ENCODE data around the gene ERC1. TPM values are rescaled to one million over a fixed set of nuclear protein-coding genes. Genes with fewer than 3 reads are reported as not detected.

The ERC1 gene
- total RNA-seq, 1 experiment from 2014 or later = 31.5 TPM

GRCh38 chr12:1509413-1510052 is 518.5 kb downstream of the ERC1 start:
- H3K4me3 ChIP-seq = no peak overlapping the region
- H3K27me3 ChIP-seq = no peaks in the 10 kb centered on the region
- H3K4me1 ChIP-seq = no peaks in the 10 kb centered on the region
- no peaks in the 10 kb centered on the region for H3K9me3 ChIP-seq (replicated peaks)
- DNase-seq = no peak
- H3K36me3 ChIP-seq = no peaks in the 10 kb centered on the region
- H3K27ac ChIP-seq = no peak overlapping the region

- Histone ChIP-seq H3K36me3 (no peaks in the 10 kb centered on the region), H3K4me3 (no peak overlapping the region), H3K27ac (no peak overlapping the region), H3K4me1 (no peaks in the 10 kb centered on the region), H3K9me3 (replicated peaks) (no peaks in the 10 kb centered on the region), H3K27me3 (no peaks in the 10 kb centered on the region)
- DNase-seq = no peak
Measured at GRCh38 chr12:1510056-1510812, 519.2 kb downstream of the ERC1 start.

DNA sequence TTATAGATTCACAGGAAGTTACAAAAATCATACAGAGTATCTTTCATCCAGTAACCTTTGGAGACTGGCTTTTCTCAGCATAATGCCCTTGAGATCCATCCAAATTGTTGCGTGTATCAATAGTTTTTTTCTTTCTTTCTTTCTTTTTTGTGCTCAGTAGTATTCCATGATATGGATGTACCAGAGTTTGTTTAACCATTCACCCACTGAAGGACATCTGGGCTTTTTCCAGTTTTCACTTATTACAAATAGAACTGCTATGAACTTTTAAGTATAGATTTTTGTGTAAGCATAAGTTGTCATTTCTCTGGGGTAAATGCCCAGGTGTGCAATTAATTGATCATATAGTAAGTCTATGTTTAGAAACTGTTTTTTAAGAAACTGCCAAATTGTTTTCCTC is 524.0 kb downstream of the ERC1 start:
- H3K4me3 ChIP-seq = no peak overlapping the region
- H3K9me3 ChIP-seq (replicated peaks) = no peaks in the 10 kb centered on the region
- DNase-seq = no peak
- no peaks in the 10 kb centered on the region for H3K27me3 ChIP-seq
- H3K36me3 ChIP-seq = no peaks in the 10 kb centered on the region
- no peak overlapping the region for H3K27ac ChIP-seq
- H3K4me1 ChIP-seq = peaks cover 12% of the 10 kb centered on the region

DNA sequence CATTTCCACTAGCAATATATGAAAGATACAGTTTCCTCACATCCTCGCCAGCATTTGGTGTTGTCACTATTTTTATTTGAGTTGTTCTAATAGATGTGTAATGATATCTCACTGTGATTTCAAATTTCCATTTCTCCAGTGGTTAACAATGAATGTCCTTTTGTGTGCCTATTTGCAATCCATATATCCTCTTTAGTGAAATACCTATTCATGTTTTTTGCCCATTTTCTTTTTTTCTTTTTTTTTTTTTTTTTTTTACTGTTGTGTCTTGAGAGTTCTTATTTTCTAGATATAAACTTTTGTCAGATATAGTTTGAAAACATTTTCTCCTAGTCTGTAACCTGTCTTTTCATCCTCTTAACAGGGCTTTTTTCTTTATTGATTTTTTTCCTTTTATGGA is 524.4 kb downstream of the ERC1 start:
- DNase-seq = no peak
- no peaks in the 10 kb centered on the region for H3K36me3 ChIP-seq
- peaks cover 13% of the 10 kb centered on the region for H3K4me1 ChIP-seq
- no peaks in the 10 kb centered on the region for H3K27me3 ChIP-seq
- H3K27ac ChIP-seq = no peak overlapping the region
- no peaks in the 10 kb centered on the region for H3K9me3 ChIP-seq (replicated peaks)
- H3K4me3 ChIP-seq = no peak overlapping the region

- Histone ChIP-seq H3K36me3 (no peaks in the 10 kb centered on the region), H3K4me3 (no peak overlapping the region), H3K4me1 (peaks cover 13% of the 10 kb centered on the region), H3K27ac (no peak overlapping the region), H3K9me3 (replicated peaks) (no peaks in the 10 kb centered on the region), H3K27me3 (no peaks in the 10 kb centered on the region)
- peak; percentile 45 to 63 for DNase-seq
Measured at GRCh38 chr12:1517007-1517406, 526.0 kb downstream of the ERC1 start.

GRCh38 chr12:1517734-1518525 is 526.9 kb downstream of the ERC1 start:
- H3K4me3 ChIP-seq = no peak overlapping the region
- no peak overlapping the region for H3K27ac ChIP-seq

DNA sequence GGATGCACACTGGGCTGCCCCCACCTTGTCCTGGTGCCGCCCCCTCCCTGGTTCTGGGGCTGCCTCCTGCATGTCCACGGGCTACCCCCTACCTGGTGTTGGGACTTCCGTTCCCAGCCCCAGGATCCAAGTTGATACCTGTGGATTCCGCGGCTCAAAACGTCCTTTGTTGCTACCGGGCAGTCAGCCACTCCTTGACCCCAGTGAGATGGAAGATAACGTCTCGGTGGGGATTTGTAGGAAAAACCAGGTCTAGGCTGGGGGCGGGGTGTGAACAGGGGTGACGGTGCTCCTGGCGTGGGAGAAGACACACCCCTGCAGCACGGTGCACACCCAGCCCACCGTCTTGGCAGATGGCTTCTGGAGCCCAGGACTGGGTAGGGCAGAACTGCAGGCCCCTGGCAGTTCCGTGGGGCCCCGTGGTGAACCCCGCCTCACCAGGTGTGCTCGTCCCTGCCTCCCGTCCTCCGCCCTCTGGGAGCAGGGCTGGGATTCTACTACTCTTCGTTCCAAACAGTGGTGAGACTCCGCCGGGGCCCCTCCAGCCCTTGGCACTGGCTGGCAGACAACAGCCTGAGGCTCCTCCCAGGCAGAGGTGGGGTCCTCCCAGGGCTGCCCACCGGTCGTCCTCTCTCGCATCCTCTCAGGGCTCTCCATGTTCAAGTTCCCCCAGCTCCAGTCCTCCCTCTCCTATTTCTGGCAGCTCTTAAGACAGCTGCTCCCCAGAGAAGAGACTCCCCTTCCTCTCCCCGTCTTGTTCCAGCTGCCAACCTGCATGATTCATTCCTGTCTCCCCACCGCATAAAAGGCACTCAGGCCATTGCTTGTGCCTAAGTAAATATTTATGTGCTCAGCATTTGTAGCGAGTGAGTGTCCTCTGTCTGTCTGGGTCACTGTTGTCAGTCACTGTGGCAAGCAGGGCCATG is 527.8 kb downstream of the ERC1 start:
- Histone ChIP-seq H3K4me3 (peak overlapping the region; percentile 30), H3K27ac (no peak overlapping the region), H3K9me3 (replicated peaks) (no peaks in the 10 kb centered on the region), H3K36me3 (no peaks in the 10 kb centered on the region), H3K27me3 (no peaks in the 10 kb centered on the region), H3K4me1 (peaks cover 13% of the 10 kb centered on the region)
- DNase-seq = peak; percentile 84 to 87

More at GRCh38 chr12:1517734-1518525, 526.9 kb downstream of the ERC1 start:
- H3K36me3 ChIP-seq = no peaks in the 10 kb centered on the region
- no peaks in the 10 kb centered on the region for H3K27me3 ChIP-seq
- peaks cover 13% of the 10 kb centered on the region for H3K4me1 ChIP-seq
- H3K9me3 ChIP-seq (replicated peaks) = no peaks in the 10 kb centered on the region
- no peak for DNase-seq

GRCh38 chr12:1519642-1520041 is 528.6 kb downstream of the ERC1 start:
- Histone ChIP-seq H3K27me3 (no peaks in the 10 kb centered on the region), H3K4me1 (peaks cover 13% of the 10 kb centered on the region), H3K4me3 (peak overlapping the region; percentile 30; the same call in 1 of the 2 replicates), H3K9me3 (replicated peaks) (no peaks in the 10 kb centered on the region), H3K27ac (no peak overlapping the region), H3K36me3 (no peaks in the 10 kb centered on the region)
- DNase-seq = peak; percentile 29 to 37

DNA sequence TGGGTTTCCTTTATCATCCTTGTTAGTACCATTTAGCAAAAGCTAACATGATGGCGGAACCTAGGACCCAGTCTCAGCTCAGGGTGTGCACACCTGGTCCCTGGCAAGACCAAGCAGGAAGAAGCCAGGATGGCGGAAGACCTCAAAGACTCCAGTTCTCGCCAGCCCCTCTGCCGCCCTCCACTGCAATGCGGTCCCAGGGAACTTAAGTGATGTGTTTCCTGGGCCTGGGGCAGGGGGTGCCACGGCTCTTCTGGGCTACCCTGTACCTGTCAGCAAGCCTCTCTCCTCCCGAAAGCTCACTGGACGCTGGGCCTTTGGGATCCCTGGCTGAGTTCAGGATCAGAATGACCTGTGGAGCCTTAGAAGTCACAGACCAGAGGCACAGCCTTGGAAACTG is 532.0 kb downstream of the ERC1 start:
- Histone ChIP-seq H3K4me1 (peaks cover 13% of the 10 kb centered on the region), H3K27me3 (no peaks in the 10 kb centered on the region), H3K9me3 (replicated peaks) (no peaks in the 10 kb centered on the region), H3K27ac (no peak overlapping the region), H3K4me3 (no peak overlapping the region), H3K36me3 (no peaks in the 10 kb centered on the region)
- no peak for DNase-seq

DNA sequence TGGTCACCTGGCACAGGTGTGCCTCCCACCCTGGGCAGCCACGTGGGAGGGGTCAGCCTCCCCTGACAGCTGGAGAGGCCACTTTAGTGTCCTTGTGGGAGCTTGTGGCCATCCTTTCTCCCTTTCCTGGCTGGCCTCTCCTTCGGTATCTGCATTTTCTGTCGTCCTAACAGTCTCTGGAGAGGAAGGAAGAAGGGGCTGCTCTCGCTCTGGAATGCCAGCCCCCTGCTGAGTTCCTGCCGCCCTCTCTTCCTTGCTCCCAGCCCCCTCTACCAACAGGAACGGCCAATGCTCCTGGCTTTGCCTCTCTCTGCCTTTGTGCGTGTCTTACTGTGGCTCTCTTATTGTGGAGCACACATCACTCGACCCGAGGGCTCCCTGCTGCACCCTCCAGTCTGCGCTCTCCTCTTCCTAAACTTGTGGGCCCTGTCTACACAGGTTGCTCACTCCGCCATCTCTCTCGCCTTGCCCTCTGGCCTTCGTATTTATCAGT is 532.6 kb downstream of the ERC1 start:
- Histone ChIP-seq H3K27ac (no peak overlapping the region), H3K27me3 (no peaks in the 10 kb centered on the region), H3K9me3 (replicated peaks) (no peaks in the 10 kb centered on the region), H3K4me1 (peaks cover 10% of the 10 kb centered on the region), H3K36me3 (no peaks in the 10 kb centered on the region), H3K4me3 (no peak overlapping the region)
- DNase-seq = no peak

DNA sequence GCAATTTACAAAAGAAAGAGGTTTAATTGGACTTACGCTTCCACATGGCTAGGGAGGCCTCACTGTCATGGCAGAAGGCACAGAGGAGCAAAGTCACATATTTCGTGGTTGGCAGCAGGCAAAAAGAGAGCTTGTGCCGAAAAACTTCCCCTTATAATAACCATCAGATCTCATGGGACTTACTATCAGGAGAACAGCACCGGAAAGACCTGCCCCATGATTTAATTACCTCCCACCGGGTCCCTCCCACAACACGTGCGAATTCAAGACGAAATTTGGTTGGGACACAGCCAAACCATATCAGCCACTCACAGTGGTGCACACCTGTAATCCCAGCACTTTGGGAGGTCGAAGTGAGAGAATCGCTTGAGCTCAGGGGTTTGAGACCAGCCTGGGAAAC is 534.8 kb downstream of the ERC1 start:
- no peak overlapping the region for H3K27ac ChIP-seq
- H3K36me3 ChIP-seq = no peaks in the 10 kb centered on the region
- H3K4me3 ChIP-seq = no peak overlapping the region
- no peaks in the 10 kb centered on the region; the same call in 1 of the 2 replicates for H3K4me1 ChIP-seq
- no peaks in the 10 kb centered on the region for H3K9me3 ChIP-seq (replicated peaks)
- no peak for DNase-seq
- H3K27me3 ChIP-seq = 0 out of 2 replicates have a peak, but pooled peaks cover 5% of the 10 kb centered on the region

GRCh38 chr12:1527789-1528188 is 536.8 kb downstream of the ERC1 start:
- Histone ChIP-seq H3K4me1 (no peaks in the 10 kb centered on the region; the same call in 1 of the 2 replicates), H3K36me3 (no peaks in the 10 kb centered on the region), H3K27me3 (0 out of 2 replicates have a peak, but pooled peaks cover 5% of the 10 kb centered on the region), H3K9me3 (replicated peaks) (no peaks in the 10 kb centered on the region), H3K27ac (no peak overlapping the region), H3K4me3 (no peak overlapping the region)
- peak in 1 of 2 experiments; percentile 18 for DNase-seq

DNA sequence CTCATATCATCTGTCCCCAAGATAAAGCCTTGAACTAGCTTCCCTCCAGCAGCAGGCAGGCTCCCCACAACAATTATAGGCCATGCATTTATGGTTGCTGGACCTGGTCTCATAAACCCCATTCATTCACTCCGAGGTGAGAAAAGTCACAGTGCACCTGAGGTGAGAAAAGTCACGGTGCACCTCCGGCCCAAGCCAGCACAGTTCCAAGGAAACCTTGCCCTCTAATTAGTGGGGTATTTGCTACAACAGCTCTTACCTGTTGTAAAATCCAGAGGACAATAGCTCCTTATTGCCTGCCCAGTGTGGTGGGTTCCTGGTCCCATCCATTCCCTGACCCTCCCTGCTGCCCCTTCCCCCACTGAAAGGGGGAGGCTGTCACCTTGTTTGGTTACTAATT is 537.8 kb downstream of the ERC1 start:
- DNase-seq = no peak
- Histone ChIP-seq H3K4me3 (no peak overlapping the region), H3K27ac (no peak overlapping the region), H3K9me3 (replicated peaks) (no peaks in the 10 kb centered on the region), H3K27me3 (0 out of 2 replicates have a peak, but pooled peaks cover 5% of the 10 kb centered on the region), H3K36me3 (no peaks in the 10 kb centered on the region), H3K4me1 (no peaks in the 10 kb centered on the region; the same call in 1 of the 2 replicates)
